HG03103 (cell line): ENCODE data around the gene EIF4E3.

Experiments
- ATAC-seq: cut with Tn5 transposase; IDR thresholded peaks from one replicate; pipeline ENCODE4 v1.9.1; 2021; ENCODE audit warnings: low read depth; ENCODE audit not compliant: unreplicated experiment

EIF4E3 gene

GRCh38 chr3:71724171-71724453 lies 1.1 kb downstream of the EIF4E3 start:
- ATAC-seq = no peak

- no peak for ATAC-seq
Observed at GRCh38 chr3:71723452-71724170, 1.6 kb downstream of the EIF4E3 start.

- ATAC-seq = no peak
Observed at GRCh38 chr3:71722693-71723092, 2.5 kb downstream of the EIF4E3 start.

GRCh38 chr3:71721651-71722157 lies 3.5 kb downstream of the EIF4E3 start:
- ATAC-seq = no peak

- no peak for ATAC-seq
Observed at GRCh38 chr3:71721002-71721401, 4.2 kb downstream of the EIF4E3 start.

GRCh38 chr3:71718072-71718471 lies 7.1 kb downstream of the EIF4E3 start:
- ATAC-seq = no peak

- no peak for ATAC-seq
Observed at GRCh38 chr3:71714595-71714994, 10.6 kb downstream of the EIF4E3 start.

- no peak for ATAC-seq
Observed at GRCh38 chr3:71713041-71713440, 12.2 kb downstream of the EIF4E3 start.

- peak; percentile 74 for ATAC-seq
Observed at GRCh38 chr3:71710906-71711494, 14.2 kb downstream of the EIF4E3 start.

- ATAC-seq = no peak
Observed at GRCh38 chr3:71709908-71710511, 15.2 kb downstream of the EIF4E3 start.

- no peak for ATAC-seq
Observed at GRCh38 chr3:71708476-71709105, 16.6 kb downstream of the EIF4E3 start.

- no peak for ATAC-seq
Observed at GRCh38 chr3:71707595-71707994, 17.6 kb downstream of the EIF4E3 start.

GRCh38 chr3:71705681-71706080 lies 19.5 kb downstream of the EIF4E3 start:
- ATAC-seq = no peak

- no peak for ATAC-seq
Observed at GRCh38 chr3:71704915-71705314, 20.3 kb downstream of the EIF4E3 start.

- ATAC-seq = no peak
Observed at GRCh38 chr3:71703797-71704196, 21.4 kb downstream of the EIF4E3 start.

GRCh38 chr3:71702131-71703024 lies 22.8 kb downstream of the EIF4E3 start:
- no peak for ATAC-seq

GRCh38 chr3:71701251-71701762 lies 23.9 kb downstream of the EIF4E3 start:
- no peak for ATAC-seq

- ATAC-seq = no peak
Observed at GRCh38 chr3:71695000-71695482, 30.2 kb downstream of the EIF4E3 start.

- no peak for ATAC-seq
Observed at GRCh38 chr3:71694358-71694999, 30.7 kb downstream of the EIF4E3 start.

- ATAC-seq = no peak
Observed at GRCh38 chr3:71693641-71694040, 31.6 kb downstream of the EIF4E3 start.
